Activated naive CD8-positive, alpha-beta T cell treated with anti-CD3 and anti-CD28 coated beads for 36 hours (primary cell): ENCODE results near the gene HSPA4. TPM values are rescaled to one million over a fixed set of nuclear protein-coding genes. Genes with fewer than 3 reads are reported as not detected.
"Not testable (repeated sequence)": the region's sequence is repeated elsewhere in the genome, so short reads cannot be mapped to it uniquely, and the experiment has no call there.

Source experiments
- DNase-seq: peaks from one replicate; pipeline ENCODE4 v3.0.0; 2021
- H3K27ac Mint-ChIP-seq: one replicate; pipeline ENCODE4 v1.8.0; 2022; ENCODE audit warnings: mild to moderate bottlenecking, moderate library complexity, mixed read lengths
- H3K27me3 Mint-ChIP-seq: one replicate; pipeline ENCODE4 v1.8.0; 2022; ENCODE audit warnings: mild to moderate bottlenecking, mixed read lengths
- H3K36me3 Mint-ChIP-seq: one replicate; pipeline ENCODE4 v1.8.0; 2021; ENCODE audit warnings: mild to moderate bottlenecking, mixed read lengths
- H3K4me1 Mint-ChIP-seq: one replicate; pipeline ENCODE4 v1.8.0; 2021; ENCODE audit warnings: mixed read lengths
- H3K4me3 Mint-ChIP-seq: one replicate; pipeline ENCODE4 v1.8.0; 2022; ENCODE audit warnings: mild to moderate bottlenecking, moderate library complexity, mixed read lengths
- H3K9me3 Mint-ChIP-seq: one replicate; pipeline ENCODE4 v1.8.0; 2022; ENCODE audit warnings: mixed read lengths
- total RNA-seq, 2 experiments: library from RNA; stranded (reverse); gene quantifications; one replicate each; pipeline ENCODE4 v1.2.3, GENCODE V29; 2021

HSPA4 gene
- total RNA-seq, 2 experiments from 2014 or later: 296 to 302 TPM

DNA sequence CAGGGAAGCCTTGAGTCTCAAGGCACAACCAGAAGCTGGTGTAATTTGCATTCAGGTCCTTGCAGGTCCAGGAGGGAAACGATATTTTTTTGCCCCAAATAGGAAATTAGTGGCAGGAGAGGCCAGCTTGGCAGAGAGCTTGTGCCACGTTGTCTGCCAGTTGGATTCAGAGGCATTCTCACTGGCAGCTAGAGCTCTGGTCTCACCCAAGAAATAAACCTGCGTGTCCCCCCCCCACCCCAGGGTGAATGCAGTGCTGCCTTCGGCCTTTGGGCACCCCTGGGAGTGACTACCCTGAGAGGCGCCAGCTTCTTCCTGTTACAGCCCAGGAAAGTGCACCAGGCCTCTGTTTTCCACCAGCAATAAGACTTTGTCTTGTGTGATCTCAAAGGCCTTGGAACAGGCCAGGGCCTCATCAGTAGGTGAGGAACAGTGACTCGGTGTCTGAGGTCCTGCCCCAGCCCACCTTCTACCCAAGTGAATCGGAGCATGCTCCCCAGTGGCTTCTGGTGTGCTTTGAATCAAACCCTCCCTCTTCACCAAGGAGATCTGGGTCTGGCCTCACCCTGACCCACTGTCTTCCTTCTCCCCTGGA, 68.4 kb downstream of the HSPA4 start:
- no peak overlapping the region for H3K27ac Mint-ChIP-seq
- DNase-seq: no peak
- H3K4me1 Mint-ChIP-seq: no peaks in the 10 kb centered on the region
- no peaks in the 10 kb centered on the region for H3K36me3 Mint-ChIP-seq
- no peaks in the 10 kb centered on the region for H3K27me3 Mint-ChIP-seq
- no peak overlapping the region for H3K4me3 Mint-ChIP-seq
- no peaks in the 10 kb centered on the region for H3K9me3 Mint-ChIP-seq

DNA sequence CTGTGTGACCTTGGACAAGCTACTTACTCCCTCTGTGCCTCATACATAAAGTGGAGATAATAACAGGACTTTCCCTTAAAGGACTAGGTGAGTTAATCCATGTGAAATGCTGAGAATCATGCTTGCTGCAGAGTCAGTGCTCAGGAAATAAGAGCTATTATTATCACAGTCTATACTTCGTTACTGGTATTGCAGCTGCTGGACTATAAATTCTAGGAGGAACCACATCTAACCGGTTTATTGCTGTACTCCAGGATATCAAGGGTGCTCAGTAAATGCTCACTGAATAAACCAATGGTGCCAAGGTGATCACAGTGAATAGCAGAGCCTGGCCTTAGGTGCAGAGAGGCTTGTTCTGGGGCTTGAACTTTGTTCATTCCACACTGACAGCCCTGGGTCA, 69.3 kb downstream of the HSPA4 start:
- no peak overlapping the region for H3K27ac Mint-ChIP-seq
- no peak for DNase-seq
- H3K9me3 Mint-ChIP-seq: no peaks in the 10 kb centered on the region
- H3K4me1 Mint-ChIP-seq: no peaks in the 10 kb centered on the region
- H3K4me3 Mint-ChIP-seq: no peak overlapping the region
- no peaks in the 10 kb centered on the region for H3K36me3 Mint-ChIP-seq
- H3K27me3 Mint-ChIP-seq: no peaks in the 10 kb centered on the region

DNA sequence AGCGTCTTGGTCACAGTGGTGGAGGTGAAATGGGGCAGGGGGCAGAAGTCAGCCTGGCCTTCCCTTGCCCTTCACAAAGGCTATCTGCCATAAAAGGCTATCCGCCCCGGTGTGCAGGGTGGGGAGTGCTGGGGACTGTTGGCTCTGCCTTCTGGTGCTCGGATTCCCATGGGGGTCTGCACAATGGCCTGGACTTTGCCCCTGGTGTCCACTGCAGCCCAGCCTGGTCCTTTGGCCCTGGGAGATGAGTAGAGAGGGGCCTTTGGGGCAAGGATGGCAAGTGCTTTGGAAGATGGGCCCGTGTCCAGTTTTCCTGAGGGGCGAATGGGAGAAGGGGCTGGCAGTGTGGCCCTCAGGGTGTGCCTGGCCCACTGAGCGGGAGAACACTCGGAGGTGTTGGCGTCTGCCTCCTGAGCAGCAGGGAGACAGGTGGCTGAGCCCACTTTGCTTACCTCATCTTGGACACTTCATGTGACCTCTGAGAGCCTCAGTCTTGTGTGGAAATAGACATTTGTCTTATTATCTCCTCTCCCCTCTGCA, 69.9 kb downstream of the HSPA4 start:
- Mint-ChIP-seq H3K27me3 (no peaks in the 10 kb centered on the region), H3K4me3 (no peak overlapping the region), H3K36me3 (no peaks in the 10 kb centered on the region)

DNA sequence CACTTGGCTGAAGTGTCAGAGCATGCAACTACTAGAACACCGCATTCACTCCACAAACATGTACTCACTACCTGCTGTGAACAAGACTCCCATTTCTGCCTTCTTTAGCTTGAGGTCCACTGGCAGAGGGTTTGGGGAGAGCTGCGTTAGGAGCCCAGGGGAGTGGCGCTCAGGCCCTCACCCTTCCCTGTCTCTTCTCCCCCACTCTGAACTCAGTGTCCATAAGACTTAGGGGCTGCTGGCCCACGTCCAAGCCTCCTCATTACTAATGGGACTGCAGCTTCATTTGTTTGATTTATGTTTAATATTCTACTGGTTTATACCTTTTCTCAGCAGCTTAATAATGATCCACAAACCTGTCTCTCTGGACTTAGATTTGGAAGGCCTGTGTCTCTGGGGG, 70.9 kb downstream of the HSPA4 start:
- Mint-ChIP-seq H3K36me3 (no peaks in the 10 kb centered on the region), H3K9me3 (no peaks in the 10 kb centered on the region), H3K27me3 (no peaks in the 10 kb centered on the region), H3K4me3 (no peak overlapping the region), H3K27ac (no peak overlapping the region), H3K4me1 (no peaks in the 10 kb centered on the region)
- no peak for DNase-seq

More for the DNA sequence above, 69.9 kb downstream of the HSPA4 start:
- Mint-ChIP-seq H3K27ac (no peak overlapping the region), H3K4me1 (no peaks in the 10 kb centered on the region), H3K9me3 (no peaks in the 10 kb centered on the region)
- DNase-seq: no peak

DNA sequence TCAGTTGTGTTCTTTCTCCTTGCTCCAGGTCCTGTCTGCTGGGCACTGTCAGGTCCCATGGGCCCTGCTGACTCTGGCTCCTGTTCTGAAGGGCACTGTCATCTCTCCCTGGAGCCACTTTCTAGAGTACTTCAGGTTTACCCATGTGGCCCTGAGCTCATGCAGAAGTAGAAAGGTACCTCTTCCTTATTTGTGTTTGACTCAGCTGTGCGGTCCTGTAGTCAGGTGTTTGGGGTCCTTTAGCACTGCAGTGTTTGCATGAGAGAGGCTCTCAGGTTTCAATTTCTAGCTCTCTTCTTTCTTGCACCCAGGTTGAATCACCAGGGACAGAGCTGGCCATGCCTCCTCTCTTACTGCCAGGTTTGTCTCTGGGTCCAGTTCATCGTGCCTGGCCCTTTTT, 71.5 kb downstream of the HSPA4 start:
- DNase-seq: no peak
- H3K4me3 Mint-ChIP-seq: no peak overlapping the region
- H3K36me3 Mint-ChIP-seq: no peaks in the 10 kb centered on the region
- no peak overlapping the region for H3K27ac Mint-ChIP-seq
- no peaks in the 10 kb centered on the region for H3K27me3 Mint-ChIP-seq
- no peaks in the 10 kb centered on the region for H3K9me3 Mint-ChIP-seq
- H3K4me1 Mint-ChIP-seq: no peaks in the 10 kb centered on the region

DNA sequence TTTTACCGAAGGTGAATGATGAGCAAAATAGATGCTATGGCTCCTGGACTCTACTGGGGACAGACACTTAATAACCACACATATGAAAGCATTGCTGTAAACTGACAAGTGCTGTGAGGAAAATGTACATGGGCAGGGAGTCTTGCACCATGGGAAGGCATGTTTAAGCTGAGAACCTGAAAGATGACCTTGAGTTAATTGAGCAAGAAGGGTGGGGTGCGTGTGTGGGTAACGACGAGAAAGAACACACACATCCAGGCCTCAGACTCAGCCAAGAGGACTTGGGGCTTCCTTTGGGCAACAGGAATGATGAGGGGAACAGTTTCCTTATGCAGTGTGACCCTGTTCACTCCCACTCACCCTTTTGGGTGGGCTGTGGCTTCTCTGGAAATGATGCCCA, 73.1 kb downstream of the HSPA4 start:
- no peaks in the 10 kb centered on the region for H3K36me3 Mint-ChIP-seq
- H3K27me3 Mint-ChIP-seq: no peaks in the 10 kb centered on the region
- H3K9me3 Mint-ChIP-seq: no peaks in the 10 kb centered on the region
- no peak for DNase-seq
- no peaks in the 10 kb centered on the region for H3K4me1 Mint-ChIP-seq
- no peak overlapping the region for H3K4me3 Mint-ChIP-seq
- H3K27ac Mint-ChIP-seq: no peak overlapping the region

DNA sequence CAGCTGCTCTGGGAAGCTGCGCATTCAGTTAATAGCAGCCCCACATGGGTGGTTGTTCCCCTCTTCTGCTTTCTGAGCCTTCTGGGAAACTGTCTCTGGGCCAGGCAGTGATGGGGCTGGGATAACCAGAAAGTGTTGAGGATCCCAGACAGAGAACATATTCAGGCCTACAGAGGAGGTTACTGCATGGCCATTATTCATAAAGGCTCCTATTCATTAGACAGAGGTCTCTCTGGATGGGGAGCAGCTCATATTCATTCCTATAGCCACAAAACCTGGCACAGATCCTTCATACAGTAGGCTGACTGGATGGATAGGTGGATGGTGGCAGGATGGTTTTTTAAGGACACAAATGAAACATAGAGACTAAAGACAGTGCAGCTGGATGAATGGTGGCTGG, 76.3 kb downstream of the HSPA4 start:
- H3K27ac Mint-ChIP-seq: no peak overlapping the region
- H3K4me1 Mint-ChIP-seq: no peaks in the 10 kb centered on the region
- H3K9me3 Mint-ChIP-seq: no peaks in the 10 kb centered on the region
- H3K27me3 Mint-ChIP-seq: no peaks in the 10 kb centered on the region
- H3K4me3 Mint-ChIP-seq: no peak overlapping the region
- H3K36me3 Mint-ChIP-seq: no peaks in the 10 kb centered on the region
- DNase-seq: no peak

DNA sequence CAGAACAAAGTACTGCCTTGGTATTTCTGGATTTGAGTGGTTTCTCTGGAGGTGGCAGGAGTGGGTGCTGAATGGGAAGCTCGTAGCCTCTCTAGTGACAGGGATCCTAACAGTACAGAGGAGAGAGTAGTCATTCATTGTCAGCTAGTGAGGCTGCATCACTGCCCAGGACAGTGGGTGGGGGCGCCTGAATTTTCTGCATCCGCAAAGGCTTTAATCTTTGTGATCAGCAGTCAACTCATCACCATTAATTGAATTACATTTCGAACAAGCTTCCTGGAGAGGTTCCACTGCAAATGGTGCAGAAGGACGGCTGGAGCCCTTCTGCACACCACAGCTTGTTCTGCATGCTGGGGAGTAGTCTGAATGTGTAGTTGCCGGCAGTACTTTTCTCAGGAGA, 77.5 kb downstream of the HSPA4 start:
- no peak for DNase-seq
- Mint-ChIP-seq H3K4me3 (no peak overlapping the region), H3K36me3 (no peaks in the 10 kb centered on the region), H3K27me3 (no peaks in the 10 kb centered on the region), H3K27ac (no peak overlapping the region), H3K4me1 (no peaks in the 10 kb centered on the region), H3K9me3 (peaks cover 1% of the 10 kb centered on the region)

DNA sequence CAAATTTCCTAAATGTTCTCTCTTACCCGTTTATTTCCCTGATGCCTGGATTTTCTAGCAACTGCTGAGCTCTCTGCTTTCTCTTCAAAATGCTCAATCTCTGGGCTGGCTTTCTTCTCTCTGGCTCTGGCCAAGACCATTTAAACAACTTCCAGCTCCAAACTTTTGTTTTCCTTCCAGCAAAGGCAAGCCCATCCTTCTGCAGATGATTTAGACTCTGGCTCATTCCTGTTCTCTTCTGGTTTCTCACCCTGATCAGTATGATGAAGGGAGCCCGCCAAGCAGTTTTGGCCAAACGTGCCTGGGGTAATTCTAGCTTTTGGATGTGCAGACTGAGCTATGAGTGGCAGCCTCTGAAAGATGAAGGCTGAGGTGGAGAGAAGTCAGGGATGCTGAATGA, 78.1 kb downstream of the HSPA4 start:
- H3K4me1 Mint-ChIP-seq: no peaks in the 10 kb centered on the region
- H3K27ac Mint-ChIP-seq: no peak overlapping the region
- no peak overlapping the region for H3K4me3 Mint-ChIP-seq
- H3K9me3 Mint-ChIP-seq: peaks cover 4% of the 10 kb centered on the region
- no peak for DNase-seq
- no peaks in the 10 kb centered on the region for H3K27me3 Mint-ChIP-seq
- H3K36me3 Mint-ChIP-seq: no peaks in the 10 kb centered on the region

DNA sequence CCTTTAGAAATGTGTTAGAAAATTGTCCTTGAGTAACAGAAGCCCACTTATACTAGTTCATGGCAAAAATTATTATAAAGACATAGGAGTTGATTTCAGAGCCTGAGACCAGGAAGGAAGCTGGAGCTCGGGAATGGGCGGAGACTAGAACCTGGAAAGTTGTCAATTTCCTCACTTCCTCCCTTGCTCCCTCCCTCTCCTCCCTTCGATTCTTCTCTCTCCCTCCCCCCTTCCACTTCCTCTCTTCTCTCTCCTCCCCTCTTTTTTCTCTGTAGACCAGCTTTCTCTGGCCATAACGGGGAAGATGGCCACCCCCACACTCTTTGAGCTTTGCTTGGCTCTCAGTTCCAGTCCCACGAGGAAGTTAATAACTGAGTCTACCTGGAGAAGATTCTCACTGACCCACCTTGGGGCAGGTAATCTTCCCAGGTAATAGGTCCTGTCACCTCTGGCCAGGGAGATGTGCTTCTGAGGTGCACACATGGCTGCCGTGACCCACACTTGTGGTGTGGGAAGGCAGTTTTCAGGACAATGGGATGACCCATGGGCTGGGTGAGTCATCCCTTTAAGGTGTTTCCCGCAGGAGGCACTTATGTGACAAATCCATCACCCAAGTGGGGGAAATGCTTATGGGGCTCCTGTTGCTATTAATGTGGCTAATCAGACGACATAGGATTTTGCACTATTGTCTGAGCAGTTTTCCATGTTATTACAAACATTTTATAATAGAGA, 78.7 kb downstream of the HSPA4 start:
- Mint-ChIP-seq H3K4me3 (no peak overlapping the region), H3K36me3 (no peaks in the 10 kb centered on the region), H3K27ac (no peak overlapping the region), H3K4me1 (no peaks in the 10 kb centered on the region), H3K9me3 (peaks cover 4% of the 10 kb centered on the region), H3K27me3 (no peaks in the 10 kb centered on the region)
- DNase-seq: no peak

DNA sequence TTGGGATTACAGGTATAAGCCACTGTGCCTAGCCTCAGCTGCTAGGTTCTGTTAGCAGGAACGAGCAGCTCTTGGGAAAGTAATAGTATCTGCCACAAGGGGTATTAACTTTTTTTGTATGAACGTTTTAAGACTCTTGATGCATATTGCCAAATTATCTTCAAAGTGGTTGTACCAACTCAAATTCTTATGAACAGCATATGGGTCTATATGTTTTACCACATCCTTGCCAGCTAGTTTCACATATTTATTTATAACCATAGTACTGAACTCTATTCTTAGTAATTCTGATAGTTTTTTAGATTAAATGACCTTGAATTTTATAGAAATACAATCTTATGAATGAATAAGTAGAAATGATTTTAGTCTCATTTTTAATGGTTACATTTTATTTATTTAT, 80.9 kb downstream of the HSPA4 start:
- Mint-ChIP-seq H3K4me1 (no peaks in the 10 kb centered on the region), H3K9me3 (peaks cover 12% of the 10 kb centered on the region), H3K36me3 (no peaks in the 10 kb centered on the region), H3K27me3 (no peaks in the 10 kb centered on the region), H3K4me3 (no peak overlapping the region), H3K27ac (no peak overlapping the region)
- DNase-seq: no peak

DNA sequence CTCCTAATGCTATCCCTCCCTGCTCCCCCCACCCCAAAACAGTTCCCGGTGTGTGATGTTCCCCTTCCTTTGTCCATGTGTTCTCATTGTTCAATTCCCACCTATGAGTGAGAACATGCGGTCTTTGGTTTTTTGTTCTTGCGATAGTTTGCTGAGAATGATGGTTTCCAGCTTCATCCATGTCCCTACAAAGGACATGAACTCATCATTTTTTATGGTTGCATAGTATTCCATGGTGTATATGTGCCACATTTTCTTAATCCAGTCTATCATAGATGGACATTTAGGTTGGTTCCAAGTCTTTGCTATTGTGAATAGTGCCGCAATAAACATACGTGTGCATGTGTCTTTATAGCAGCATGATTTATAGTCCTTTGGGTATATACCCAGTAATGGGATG, 81.4 kb downstream of the HSPA4 start:
- H3K4me1 Mint-ChIP-seq, H3K27me3 Mint-ChIP-seq, H3K4me3 Mint-ChIP-seq, H3K27ac Mint-ChIP-seq, H3K36me3 Mint-ChIP-seq, DNase-seq: not testable (repeated sequence)
- H3K9me3 Mint-ChIP-seq: peaks cover 13% of the 10 kb centered on the region

DNA sequence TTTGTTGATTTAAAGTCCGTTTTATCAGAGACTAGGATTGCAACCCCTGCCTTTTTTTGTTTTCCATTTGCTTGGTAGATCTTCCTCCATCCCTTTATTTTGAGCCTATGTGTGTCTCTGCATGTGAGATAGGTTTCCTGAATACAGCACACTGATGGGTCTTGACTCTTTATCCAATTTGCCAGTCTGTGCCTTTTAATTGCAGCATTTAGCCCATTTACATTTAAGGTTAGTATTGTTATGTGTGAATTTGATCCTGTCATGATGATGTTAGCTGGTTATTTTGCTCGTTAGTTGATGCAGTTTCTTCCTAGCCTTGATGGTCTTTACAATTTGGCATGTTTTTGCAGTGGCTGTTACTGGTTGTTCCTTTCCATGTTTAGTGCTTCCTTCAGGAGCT, 85.1 kb downstream of the HSPA4 start:
- not testable (repeated sequence) for H3K27me3 Mint-ChIP-seq, H3K27ac Mint-ChIP-seq, H3K36me3 Mint-ChIP-seq, H3K4me3 Mint-ChIP-seq, H3K4me1 Mint-ChIP-seq, DNase-seq
- peaks cover 13% of the 10 kb centered on the region for H3K9me3 Mint-ChIP-seq

DNA sequence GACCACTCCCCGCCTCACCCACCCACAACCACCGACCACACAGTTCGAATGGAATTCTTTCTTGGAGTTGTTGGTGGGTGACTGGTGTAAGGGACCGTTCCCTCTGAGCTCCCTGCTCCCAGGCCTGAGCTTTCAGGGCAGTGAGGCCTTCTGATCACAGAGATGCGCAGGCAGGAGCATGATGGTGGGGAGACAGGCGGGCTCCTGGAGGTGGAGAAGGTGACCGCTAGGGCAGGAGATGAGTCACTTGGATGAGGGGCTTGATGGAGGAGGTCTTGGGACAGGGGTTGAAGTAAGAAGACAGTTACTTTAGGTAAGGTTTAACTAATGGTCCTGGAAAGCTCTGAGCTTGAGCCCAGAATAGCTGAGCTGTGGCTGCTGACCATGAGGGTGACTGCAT, 88.5 kb downstream of the HSPA4 start:
- DNase-seq: no peak
- Mint-ChIP-seq H3K27me3 (no peaks in the 10 kb centered on the region), H3K27ac (no peak overlapping the region), H3K4me3 (no peak overlapping the region), H3K9me3 (peaks cover 19% of the 10 kb centered on the region), H3K36me3 (peaks cover 2% of the 10 kb centered on the region), H3K4me1 (no peaks in the 10 kb centered on the region)

DNA sequence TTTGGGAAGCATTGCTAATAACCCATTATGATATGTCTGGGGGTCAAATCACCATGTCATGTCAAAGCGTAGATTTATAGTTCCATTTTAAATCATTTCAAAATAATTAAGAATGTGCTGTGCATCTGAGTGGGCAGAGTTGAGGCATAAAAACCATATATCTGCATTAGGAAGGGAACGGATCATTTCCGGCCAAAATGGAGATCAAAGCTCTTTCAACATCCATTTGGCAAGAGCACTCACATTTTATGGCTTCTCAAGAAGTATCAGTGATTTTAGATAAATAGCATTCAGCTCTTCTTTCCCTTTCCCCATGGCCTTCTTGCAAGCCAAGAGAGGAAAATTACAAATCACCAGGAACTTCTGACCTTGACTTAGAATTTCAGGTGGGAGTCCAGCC, 89.9 kb downstream of the HSPA4 start:
- DNase-seq: no peak
- Mint-ChIP-seq H3K9me3 (peaks cover 11% of the 10 kb centered on the region), H3K27ac (no peak overlapping the region), H3K27me3 (no peaks in the 10 kb centered on the region), H3K36me3 (peaks cover 2% of the 10 kb centered on the region), H3K4me3 (no peak overlapping the region), H3K4me1 (no peaks in the 10 kb centered on the region)

DNA sequence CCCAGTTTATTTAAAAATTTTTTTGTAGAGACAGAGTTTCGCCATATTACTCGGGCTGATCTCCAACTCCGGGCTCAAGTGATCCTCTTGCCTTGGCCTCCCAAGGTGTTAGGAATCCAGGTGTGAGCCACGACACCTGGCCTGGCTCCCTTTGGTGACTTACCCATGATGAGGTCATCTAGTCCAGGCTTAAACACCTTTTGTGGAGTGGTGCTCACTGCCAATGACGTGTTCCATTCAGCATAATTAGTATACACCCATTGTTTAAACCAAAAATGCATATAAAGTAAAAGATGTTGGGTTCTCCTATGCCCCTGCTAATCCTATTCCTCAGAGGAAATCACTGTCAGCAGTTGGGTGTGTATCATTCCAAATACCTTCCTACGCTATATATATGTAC, 91.0 kb downstream of the HSPA4 start:
- Mint-ChIP-seq H3K36me3 (peaks cover 2% of the 10 kb centered on the region), H3K9me3 (peaks cover 11% of the 10 kb centered on the region), H3K4me3 (no peak overlapping the region), H3K4me1 (peaks cover 3% of the 10 kb centered on the region), H3K27ac (no peak overlapping the region), H3K27me3 (no peaks in the 10 kb centered on the region)
- no peak for DNase-seq
